ENCODE results near the gene SH3RF3.
A peak's percentile ranks its signal among the peaks of the same experiment; 100 is the strongest.

Gene SH3RF3

GRCh38 chr2:109264595-109265328, 135.8 kb downstream of the SH3RF3 start:
- no peak for DNase-seq (ENCODE audit: low read depth)

- DNase-seq (ENCODE audit: low read depth), result no peak
These were observed 136.4 kb downstream of the SH3RF3 start for GRCh38 chr2:109265369-109265768.

- DNase-seq (ENCODE audit: low read depth), result no peak
These were observed 136.9 kb downstream of the SH3RF3 start for GRCh38 chr2:109265953-109266352.

- no peak for DNase-seq (ENCODE audit: low read depth)
These were observed 137.5 kb downstream of the SH3RF3 start for GRCh38 chr2:109266496-109266895.

GRCh38 chr2:109266998-109267854, 138.2 kb downstream of the SH3RF3 start:
- DNase-seq (ENCODE audit: low read depth), result no peak

- DNase-seq (ENCODE audit: low read depth), result no peak
These were observed 139.9 kb downstream of the SH3RF3 start for GRCh38 chr2:109268916-109269315.

- DNase-seq (ENCODE audit: low read depth), result no peak
These were observed 140.9 kb downstream of the SH3RF3 start for GRCh38 chr2:109269706-109270504.

GRCh38 chr2:109270505-109271312, 141.7 kb downstream of the SH3RF3 start:
- no peak for DNase-seq (ENCODE audit: low read depth)

- DNase-seq (ENCODE audit: low read depth), result no peak
These were observed 142.9 kb downstream of the SH3RF3 start for GRCh38 chr2:109271920-109272319.

GRCh38 chr2:109272461-109272860, 143.5 kb downstream of the SH3RF3 start:
- DNase-seq (ENCODE audit: low read depth), result no peak

GRCh38 chr2:109275120-109276012, 146.4 kb downstream of the SH3RF3 start:
- no peak for DNase-seq (ENCODE audit: low read depth)

- no peak for DNase-seq (ENCODE audit: low read depth)
These were observed 148.4 kb downstream of the SH3RF3 start for GRCh38 chr2:109277406-109277805.

- DNase-seq (ENCODE audit: low read depth), result no peak
These were observed 150.3 kb downstream of the SH3RF3 start for GRCh38 chr2:109279243-109279860.

- DNase-seq (ENCODE audit: low read depth), result no peak
These were observed 151.8 kb downstream of the SH3RF3 start for GRCh38 chr2:109280804-109281203.

- DNase-seq (ENCODE audit: low read depth), result no peak
These were observed 153.4 kb downstream of the SH3RF3 start for GRCh38 chr2:109282360-109282759.

GRCh38 chr2:109282865-109283264, 153.9 kb downstream of the SH3RF3 start:
- no peak for DNase-seq (ENCODE audit: low read depth)

GRCh38 chr2:109284826-109285225, 155.8 kb downstream of the SH3RF3 start:
- no peak for DNase-seq (ENCODE audit: low read depth)

- DNase-seq (ENCODE audit: low read depth), result peak; percentile 34
These were observed 156.2 kb downstream of the SH3RF3 start for GRCh38 chr2:109285244-109285651.

GRCh38 chr2:109287413-109287812, 158.4 kb downstream of the SH3RF3 start:
- no peak for DNase-seq (ENCODE audit: low read depth)

GRCh38 chr2:109287838-109288237, 158.8 kb downstream of the SH3RF3 start:
- DNase-seq (ENCODE audit: low read depth), result no peak

Measured in non-pigmented ciliary epithelial cell (primary cell).